ENCODE measurements around the gene ERCC6.

ERCC6 gene

DNA sequence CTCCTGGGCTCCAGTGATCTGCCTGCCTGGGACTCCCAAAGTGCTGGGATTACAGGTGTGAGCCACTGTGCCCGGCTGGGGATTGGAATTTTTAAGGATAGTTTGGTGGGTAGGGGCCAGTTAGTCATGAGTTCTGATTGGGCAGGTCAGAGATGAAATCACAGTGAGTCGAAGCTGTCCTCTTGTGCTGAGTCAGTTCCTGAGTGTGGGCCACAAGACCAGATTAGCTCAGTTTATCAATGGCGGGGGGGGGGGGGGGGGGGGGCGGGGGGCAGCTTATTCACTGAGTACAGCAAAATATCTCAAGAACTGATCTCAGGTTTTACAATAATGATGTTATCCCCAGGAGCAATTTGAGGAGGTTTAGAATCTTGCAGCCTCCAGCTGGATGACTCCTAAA, 11.6 kb upstream of the ERCC6 start:
- no peak for FAIRE-seq

DNA sequence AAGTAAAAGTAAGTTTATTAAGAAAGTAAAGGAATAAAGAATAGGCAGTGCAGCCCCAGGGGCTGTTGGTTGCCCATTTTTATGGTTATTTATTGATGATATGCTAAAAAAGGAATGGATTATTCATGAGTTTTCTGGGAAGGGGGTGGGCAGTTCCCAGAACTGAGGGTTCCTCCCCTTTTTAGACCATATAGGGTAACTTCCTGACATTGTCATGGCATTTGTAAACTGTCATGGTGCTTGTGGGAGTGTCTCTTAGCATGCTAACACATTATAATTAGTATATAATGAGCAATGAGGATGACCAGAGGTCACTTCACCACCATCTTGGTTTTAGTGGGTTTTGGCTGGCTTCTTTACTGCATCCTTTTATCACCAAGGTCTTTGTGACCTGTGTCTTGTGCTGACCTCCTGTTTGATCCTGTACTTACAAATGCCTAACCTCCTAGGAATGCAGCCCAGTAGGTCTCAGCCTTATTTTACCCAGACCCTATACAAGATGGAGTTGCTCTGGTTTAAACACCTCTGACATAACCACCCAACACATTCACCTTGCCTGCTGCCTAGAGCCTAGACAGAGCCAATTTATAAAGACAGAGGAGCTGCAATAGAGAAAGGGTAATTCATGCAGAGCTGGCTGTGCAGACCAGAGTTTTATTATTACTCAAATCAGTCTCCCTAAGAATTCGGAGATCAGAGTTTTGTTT, 10.9 kb upstream of the ERCC6 start:
- FAIRE-seq (no peak), DNase-seq (ENCODE audit: extremely low spot score, insufficient read length, low read depth) (no peak)

More for the DNA sequence above, 11.6 kb upstream of the ERCC6 start:
- no peak for DNase-seq (ENCODE audit: extremely low spot score, insufficient read length, low read depth)

DNA sequence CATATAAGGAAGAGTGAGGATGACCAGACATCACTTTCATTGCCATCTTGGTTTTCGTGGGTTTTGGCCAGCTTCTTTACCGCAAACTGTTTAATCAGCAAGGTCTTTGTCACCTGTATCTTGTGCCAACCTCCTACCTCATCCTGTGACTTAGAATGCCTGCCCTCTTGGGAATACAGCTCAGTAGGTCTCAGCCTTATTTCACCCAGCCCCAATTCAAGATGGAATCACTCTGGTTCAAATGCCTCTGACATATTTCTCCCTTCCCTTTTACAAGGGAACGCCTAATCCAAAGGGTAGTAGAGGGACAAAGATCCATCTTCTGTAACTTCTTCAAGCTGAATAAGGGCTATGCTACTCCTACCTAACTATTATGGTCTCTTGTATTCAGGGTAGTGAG, 4.7 kb upstream of the ERCC6 start:
- DNase-seq (ENCODE audit: extremely low spot score, insufficient read length, low read depth), result no peak
- FAIRE-seq, result no peak

DNA sequence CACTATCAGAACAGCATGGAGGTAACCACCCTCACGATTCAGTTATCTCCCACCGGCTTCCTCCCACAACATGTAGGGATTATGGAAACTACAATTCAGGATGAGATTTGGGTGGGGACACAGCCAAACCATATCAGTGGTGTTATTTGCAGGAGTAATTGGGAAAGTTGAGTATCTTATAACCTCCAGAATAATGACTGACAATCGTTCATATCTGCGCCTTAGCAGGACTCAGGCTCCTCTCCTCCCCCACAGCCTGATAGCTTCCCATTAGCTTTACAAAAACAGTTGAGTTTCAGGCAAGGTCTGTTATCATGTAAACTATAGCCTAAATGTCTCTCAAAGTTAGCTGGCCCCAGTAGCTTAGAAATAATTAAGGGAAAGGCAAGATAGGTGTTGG, 3.4 kb upstream of the ERCC6 start:
- DNase-seq (ENCODE audit: extremely low spot score, insufficient read length, low read depth) (no peak), FAIRE-seq (no peak)

DNA sequence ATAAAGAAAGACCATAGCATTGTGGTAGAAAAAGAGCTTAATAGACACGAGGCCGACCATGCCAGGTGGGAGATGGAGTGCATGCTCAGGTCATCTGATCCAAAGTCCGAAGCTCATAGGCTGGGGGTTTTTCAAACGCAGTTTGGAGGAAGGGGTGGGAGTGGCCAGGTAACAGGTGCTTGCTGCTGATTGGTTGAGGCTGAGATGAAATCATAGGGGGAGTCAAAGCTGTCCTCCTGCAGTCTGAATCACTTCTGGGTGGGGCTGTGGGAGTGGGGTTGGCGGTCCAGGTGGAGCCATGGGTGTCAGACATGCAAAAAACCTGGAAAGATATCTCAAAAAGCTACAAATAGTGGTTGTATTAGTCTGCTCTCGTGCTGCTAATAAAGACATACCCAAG, 2.8 kb upstream of the ERCC6 start:
- no peak for FAIRE-seq

DNA sequence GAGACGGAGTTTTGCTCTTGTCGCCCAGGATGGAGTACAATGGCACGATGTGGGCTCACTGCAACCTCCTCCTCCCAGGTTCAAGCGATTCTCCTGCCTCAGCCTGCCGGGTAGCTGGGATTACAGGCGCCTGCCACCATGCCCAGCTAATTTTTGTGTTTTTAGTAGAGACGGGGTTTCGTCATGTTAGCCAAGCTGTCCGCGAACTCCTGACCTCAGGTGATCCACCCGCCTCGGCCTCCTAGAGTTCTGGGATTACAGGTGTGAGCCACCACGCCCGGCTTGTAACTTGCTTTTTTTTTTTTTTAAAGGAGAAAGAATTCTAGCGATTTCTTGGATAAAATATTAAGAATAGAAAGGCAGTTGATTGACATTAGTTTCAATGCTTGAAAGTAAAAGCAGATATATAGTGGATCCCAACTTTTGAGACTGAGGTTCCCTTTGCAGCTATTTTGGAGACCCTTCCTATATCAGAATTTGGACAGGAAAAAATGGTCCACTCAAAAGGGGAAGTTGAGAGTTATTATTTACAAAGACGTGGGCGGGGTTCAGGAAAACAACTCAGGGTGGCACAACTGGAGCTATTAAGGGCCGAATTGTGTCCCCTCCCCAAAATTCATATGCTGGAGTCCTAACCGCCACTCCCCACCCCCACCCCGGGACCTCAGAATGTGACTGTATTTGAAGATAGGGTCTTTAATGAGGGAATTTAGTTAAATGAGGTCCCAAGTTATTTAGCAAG, 1.3 kb upstream of the ERCC6 start:
- FAIRE-seq, result no peak
- DNase-seq (ENCODE audit: extremely low spot score, insufficient read length, low read depth), result no peak

More for the DNA sequence above, 2.8 kb upstream of the ERCC6 start:
- no peak for DNase-seq (ENCODE audit: extremely low spot score, insufficient read length, low read depth)

DNA sequence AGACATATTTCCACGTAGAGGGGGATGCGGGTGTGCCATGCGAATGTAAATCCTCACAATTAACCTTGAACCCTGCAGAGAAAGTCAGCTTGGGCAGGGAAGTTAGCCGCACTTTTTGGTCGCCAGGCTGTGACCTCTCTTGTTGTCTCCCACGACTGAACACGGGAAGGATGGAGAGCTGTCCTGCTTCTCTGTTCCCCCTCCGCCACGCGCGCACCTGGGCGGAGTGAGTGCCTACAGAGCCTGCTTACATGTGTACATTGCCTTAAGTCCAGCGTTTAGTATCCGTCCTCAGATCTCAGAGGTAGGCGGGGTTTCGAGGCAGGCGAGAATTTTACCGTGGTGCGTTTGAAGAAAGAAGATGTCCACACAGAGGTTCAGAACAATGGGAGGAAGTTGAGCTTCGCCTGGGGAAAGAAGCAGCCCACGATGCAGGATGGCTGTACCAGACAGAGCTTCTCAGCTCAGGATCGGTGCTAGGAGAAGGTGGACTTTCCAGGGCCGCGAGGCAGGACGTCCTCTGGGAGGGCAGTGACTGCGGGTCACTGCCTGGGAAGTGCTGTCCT, 482 bp upstream of the ERCC6 start:
- no peak for FAIRE-seq
- DNase-seq (ENCODE audit: extremely low spot score, insufficient read length, low read depth), result no peak

DNA sequence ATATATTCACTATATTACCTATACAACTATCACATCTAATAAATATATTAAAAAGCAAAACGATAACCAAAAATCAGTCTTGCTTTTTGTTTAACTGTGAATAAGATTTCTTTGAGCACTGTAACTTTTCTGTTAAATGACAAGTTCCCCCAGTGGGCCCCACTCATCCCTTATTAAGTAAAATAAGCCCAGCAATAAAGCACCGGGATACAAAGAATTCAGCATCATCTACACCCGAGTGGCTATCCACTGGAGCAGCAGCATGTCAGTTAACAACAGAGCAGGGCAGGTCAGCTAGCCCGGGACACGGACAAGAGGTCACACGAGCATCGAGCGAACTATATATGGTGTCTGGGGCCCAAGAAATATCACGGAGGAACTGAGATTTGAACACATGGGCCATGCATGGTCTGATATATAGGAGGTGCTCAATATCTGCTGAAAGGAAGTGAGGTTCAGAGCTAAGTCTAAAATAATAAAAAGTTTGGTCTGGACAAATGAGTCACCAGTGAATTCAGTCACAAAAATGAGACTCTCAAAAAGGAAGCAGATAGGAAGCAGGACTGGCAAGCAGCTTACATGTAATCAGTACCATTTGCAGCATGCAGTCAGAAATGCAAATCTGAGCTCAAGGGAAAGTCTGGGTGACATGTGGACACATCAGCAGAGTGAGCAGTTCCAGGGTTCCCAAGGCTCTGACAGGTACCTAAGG, 4.1 kb downstream of the ERCC6 start:
- DNase-seq (ENCODE audit: extremely low spot score, insufficient read length, low read depth) (peak; percentile 36), FAIRE-seq (peak; percentile 85)

DNA sequence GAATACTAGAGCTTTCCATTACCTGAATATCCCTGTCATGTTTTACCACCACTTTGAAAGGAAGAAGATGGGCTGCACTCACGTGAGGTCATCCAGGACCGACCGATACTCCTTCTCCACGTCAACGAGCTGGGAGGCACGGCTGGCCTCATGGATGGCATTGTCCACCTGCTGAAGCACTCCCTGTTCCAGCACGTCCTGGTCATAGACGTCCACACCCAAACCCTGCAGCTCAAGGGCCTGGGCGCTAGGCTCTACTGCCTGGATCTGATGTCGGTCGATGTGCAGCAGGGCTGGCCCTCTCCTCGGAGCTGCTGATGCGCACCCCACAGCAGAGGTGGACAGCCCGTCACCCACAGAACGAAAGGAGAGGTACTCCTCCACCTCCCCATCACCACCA, 6.5 kb downstream of the ERCC6 start:
- DNase-seq (ENCODE audit: extremely low spot score, insufficient read length, low read depth), result no peak
- no peak for FAIRE-seq

DNA sequence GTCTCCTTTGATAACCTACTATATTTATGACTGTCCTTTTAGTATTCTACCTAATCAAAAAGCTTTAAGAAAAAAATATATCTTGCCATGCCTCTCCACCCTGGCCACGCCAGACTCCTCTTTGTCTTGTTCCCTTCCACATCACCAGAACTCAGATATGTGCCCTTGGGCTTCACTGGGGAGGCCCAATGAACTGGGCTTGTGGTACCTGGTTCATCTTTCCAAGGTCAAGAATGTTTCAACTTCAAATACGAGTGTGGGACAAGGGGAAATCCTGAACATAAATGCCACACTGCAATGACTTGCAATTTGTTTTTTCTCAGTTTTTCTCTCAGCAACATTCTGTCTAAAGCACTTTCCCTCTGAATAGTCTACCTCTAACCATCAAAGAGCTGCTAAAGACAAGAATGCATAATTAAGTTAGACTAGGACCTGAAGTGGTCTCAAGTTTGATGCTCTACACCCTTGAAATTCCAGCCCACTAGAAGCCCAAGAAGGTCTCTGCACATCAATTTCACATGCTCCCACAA, 9.9 kb downstream of the ERCC6 start:
- no peak for FAIRE-seq
- no peak for DNase-seq (ENCODE audit: extremely low spot score, insufficient read length, low read depth)

DNA sequence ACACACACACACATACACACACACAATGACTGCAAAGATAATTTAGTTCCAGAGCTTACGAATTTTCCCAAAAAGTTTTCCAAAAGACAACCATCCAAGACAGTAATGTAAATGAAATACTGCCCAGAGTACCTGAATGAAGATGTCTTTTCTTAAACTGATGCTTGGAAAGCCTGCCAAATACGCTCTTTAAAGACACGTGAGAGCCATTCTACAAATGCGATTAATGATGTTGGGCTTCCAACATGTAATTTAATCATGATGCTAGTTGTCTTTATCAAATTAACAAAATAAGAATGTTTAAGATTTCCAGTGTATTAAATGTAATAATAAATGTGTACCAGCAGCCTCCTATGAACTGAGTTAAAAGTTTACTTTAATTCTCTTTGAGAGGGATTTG, 11.1 kb downstream of the ERCC6 start:
- no peak for FAIRE-seq
- no peak for DNase-seq (ENCODE audit: extremely low spot score, insufficient read length, low read depth)

DNA sequence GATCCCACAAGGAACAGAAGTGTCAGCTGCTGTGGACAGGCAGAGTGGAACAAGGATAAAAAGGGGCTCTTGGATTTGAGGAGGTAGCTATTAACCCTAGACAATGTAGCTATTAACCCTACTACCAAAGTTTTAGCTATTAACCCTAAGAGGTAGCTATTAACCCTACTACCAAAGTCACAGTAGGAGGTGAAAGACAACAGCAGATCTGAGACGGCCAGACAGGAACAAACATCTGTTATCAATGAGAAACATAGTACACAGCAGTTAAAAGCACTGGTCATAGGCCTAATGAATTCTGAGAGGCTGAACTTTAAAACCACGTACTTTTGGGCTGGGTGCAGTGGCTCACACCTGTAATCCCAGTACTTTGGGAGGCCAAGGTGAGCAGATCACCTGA, 11.9 kb downstream of the ERCC6 start:
- DNase-seq (ENCODE audit: extremely low spot score, insufficient read length, low read depth), result no peak
- FAIRE-seq, result no peak

DNA sequence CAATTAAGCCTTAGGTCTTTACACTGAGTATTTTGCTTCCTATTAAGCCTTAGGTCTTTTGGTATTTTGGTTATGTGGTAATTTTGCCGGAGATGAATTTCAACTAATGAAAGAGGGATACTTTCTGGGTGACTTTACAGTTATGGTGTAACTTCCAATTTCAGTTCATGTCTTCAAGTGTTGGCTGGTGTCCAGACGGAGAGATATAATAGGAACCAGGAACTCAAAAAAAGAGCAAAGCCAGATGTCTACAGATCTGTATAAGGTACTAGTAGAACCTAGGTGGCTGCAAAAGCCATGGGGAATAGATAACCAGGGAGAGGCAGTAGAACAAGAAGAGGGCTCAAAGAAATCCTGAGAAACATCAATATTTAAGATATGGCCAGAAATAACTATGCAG, 12.3 kb downstream of the ERCC6 start:
- no peak for FAIRE-seq

DNA sequence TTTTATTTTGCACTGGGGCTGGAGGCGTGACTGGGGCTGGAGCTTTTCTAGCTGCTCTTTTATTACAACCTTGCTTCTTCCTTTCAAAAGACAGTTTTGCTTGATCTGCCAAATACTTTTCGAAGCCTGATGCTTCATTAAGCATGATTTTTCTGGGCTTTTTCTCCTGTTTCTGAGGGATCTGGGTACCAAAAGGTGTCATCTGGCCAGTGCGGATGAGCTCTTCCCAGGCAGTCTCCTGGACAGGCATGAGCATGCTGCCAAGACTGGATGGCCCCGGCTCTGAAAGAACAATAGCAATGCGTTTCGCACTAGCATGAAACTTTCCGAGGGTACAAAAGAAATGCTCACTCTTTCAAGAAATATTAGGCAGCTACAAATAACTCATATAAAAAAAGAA, 14.4 kb downstream of the ERCC6 start:
- FAIRE-seq, result no peak
- no peak for DNase-seq (ENCODE audit: extremely low spot score, insufficient read length, low read depth)

More for the DNA sequence above, 12.3 kb downstream of the ERCC6 start:
- no peak for DNase-seq (ENCODE audit: extremely low spot score, insufficient read length, low read depth)

DNA sequence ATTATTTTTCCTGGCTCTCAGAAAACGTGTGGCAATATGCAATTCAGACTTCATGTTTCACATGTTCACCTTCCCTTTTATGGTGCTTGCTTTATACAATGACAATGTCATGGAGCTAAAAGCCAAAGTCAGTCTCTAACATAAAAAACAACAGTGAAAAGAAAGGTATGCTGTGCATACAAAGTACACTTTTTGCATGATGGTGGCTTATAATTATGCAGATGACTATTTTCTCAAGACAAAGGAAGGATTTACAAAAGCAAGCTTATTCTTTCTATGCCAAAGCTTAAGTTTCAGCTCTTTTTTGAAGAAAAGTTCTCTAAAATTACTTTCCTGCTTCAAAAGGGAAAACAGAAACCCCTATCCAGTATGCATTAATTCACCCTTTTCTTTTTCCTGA, 15.6 kb downstream of the ERCC6 start:
- no peak for FAIRE-seq
- no peak for DNase-seq (ENCODE audit: extremely low spot score, insufficient read length, low read depth)

DNA sequence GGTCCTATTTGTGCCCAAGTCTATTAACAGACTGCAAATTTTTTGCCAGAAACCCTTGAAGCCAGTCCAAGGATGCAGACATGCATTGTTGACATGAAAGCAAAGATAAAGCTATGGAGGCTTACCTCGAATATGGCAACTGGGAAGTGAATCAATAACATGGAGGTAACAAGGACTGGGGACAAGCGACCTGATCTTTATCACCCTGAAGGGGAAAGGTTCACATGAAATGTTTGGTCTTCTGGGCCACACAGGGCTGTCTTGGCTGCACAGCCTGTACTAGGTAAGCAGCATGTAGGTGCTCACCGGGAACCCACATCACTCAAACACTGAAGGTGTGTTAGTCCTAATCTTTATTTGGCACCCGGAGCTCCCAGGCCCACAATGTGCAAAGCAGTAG, 17.9 kb downstream of the ERCC6 start:
- DNase-seq (ENCODE audit: extremely low spot score, insufficient read length, low read depth) (no peak), FAIRE-seq (no peak)

DNA sequence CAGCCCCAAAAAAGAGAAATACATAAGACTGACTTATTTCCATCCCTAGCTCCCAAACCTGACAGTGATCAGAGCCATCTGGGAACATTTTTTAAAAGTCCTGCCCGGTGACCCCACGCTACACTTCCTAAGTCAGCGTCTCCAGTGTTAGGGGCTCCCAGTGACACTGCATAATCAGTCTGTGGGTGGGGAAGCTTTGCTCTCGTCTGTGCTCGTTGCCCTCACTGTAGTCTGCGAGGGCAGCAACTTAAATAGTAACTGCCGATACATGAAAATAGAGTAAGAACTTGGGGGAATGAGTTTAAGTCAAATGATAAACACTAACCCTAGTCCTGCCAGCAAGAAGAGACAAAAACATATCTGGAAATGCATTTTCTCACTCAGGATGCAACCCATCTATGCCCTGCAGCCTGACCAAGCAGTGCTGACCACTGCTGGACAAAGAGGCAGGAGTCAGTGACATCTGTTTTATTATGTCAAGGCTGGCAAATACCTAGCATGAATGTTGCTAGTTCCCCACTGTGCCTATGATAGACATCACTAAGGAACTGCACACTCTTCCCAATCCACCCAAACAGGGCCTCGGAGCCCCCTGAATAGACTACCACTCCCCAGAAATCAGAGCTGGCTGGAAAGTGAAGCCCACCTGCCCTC, 18.7 kb downstream of the ERCC6 start:
- FAIRE-seq, result no peak

DNA sequence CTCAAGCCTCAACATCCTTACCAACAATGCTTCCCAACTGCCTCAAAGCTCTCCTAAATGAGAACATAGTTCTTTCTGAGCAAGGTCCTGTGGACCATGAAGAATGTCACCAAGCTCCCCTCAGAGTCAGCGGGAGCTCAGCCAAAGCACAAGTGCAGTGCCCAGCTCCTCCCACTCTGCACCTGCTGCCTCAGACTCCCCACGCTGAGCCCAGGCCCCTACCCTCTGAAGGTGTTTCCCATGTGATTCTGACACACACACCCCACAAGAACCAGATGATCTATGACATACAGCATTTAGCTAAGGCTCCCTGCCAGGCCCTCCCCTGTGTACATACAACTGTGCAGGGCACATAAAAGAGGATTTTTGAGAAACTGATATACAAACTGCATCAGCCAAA, 19.2 kb downstream of the ERCC6 start:
- FAIRE-seq (no peak), DNase-seq (ENCODE audit: extremely low spot score, insufficient read length, low read depth) (no peak)

More for the DNA sequence above, 18.7 kb downstream of the ERCC6 start:
- DNase-seq (ENCODE audit: extremely low spot score, insufficient read length, low read depth), result no peak

DNA sequence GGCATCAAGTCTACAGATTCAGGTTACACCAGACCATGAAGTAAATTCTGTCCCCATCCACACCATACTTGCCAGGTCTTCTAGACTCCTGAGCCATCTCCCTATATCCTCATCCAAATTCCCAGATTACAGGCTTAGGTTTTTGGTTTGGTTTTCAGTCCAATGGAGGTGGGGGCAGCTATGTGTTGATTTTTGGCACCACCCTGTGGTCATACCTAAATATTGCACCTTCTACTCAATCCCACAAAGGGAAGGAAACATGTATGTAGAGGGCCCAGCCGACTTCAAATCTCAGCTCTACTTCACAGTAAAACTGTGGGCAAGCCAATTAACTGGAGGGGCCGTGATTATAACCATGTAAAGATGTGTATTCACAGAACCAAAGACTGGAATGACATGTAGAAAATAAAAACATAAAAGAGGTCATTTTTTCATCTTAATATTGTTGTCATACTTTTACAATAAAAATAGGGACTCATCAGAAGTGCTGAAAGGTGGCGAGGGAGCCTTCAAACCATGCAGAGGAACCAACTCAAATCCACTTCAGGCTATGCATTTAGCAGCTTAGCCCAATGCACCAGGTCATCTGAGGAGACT, 19.8 kb downstream of the ERCC6 start:
- DNase-seq (ENCODE audit: extremely low spot score, insufficient read length, low read depth) (no peak), FAIRE-seq (peak; percentile 62)

DNA sequence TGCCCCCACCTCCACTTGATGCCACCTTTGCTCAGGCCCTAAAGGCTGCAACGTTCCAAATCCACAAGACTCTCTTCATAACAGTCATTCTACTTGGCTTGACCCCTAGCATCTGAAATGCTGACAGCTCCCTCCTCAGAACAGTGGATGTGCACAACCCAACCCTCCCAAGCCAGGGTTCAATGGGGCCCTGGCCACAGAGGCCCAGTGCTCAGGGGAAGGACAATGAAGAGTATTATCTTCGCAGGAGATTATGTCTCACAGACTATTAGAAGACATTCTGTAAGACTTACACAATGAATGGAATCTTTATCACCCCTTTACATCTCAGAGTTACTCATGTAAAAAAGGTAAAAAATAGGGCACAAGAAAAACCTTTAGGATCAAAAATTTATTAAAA, 20.4 kb downstream of the ERCC6 start:
- FAIRE-seq (no peak), DNase-seq (ENCODE audit: extremely low spot score, insufficient read length, low read depth) (no peak)
